Transverse colon (tissue), 4 donors: ENCODE results near the gene CFAP53.
"Not testable (repeated sequence)": the region's sequence is repeated elsewhere in the genome, so short reads cannot be mapped to it uniquely, and the experiment has no call there.

Source experiments
- CTCF ChIP-seq, 5 experiments: fragments of 200-600 bp in 3 of 5; fragments of 450-650 bp in 2 of 5; sonication (generic) in 3 of 5; IDR thresholded peaks; 1 replicate in 2 of 5; 2 replicates in 3 of 5; pipeline ENCODE4 v1.5.1; 2016 to 2017; ENCODE audit warnings: antibody characterized with exemption in 5 of 5, inconsistent platforms in 3 of 5, mild to moderate bottlenecking in 2 of 5, moderate library complexity in 1 of 5
- EP300 ChIP-seq: sonication (generic); formaldehyde crosslinking; IDR thresholded peaks from one replicate; pipeline ENCODE4 v1.6.1; 2017; ENCODE audit warnings: antibody characterized with exemption, low read depth
- POLR2A ChIP-seq: fragments of 450-650 bp; IDR thresholded peaks from one replicate; pipeline ENCODE4 v1.6.1; 2016; ENCODE audit warnings: antibody characterized with exemption, mild to moderate bottlenecking, moderate library complexity
- POLR2AphosphoS5 ChIP-seq, 3 donors: sonication (generic); formaldehyde crosslinking; IDR thresholded peaks; one replicate each; pipeline ENCODE4 v1.6.1; 2016; ENCODE audit warnings: antibody characterized with exemption in 3 of 3

- TF ChIP-seq POLR2AphosphoS5 (IDR thresholded peaks at IDR 0.05); CTCF (IDR thresholded peaks at IDR 0.05); EP300; POLR2A: not testable (repeated sequence)
Measured at GRCh38 chr18:50308851-50309250, 42.6 kb upstream of the CFAP53 start.
